Coronary artery (tissue), 2 donors: Measurements from ENCODE around the gene ARFGAP1.

Source experiments
- DNase-seq: peaks from one replicate; pipeline ENCODE4 v3.0.0-alpha.2; 2017; ENCODE audit warnings: low spot score
- H3K27ac ChIP-seq, 2 donors: fragments of 200-600 bp; sonication (generic); one replicate each; pipeline ENCODE4 v1.5.1; 2016 to 2019
- H3K4me3 ChIP-seq: fragments of 200-600 bp; sonication (generic); 2 replicates; pipeline ENCODE4 v1.5.1; 2016; ENCODE audit warnings: mild to moderate bottlenecking, moderate library complexity
- CTCF ChIP-seq: fragments of 200-600 bp; sonication (generic); IDR thresholded peaks from one replicate; pipeline ENCODE4 v1.5.1; 2019; ENCODE audit warnings: antibody characterized with exemption

ARFGAP1 gene

GRCh38 chr20:63283397-63284082 lies 10.9 kb downstream of the ARFGAP1 start:
- no peak overlapping the region for H3K27ac ChIP-seq
- no peak for DNase-seq
- no peak for TF ChIP-seq CTCF
- no peak overlapping the region for H3K4me3 ChIP-seq

- H3K4me3 ChIP-seq = no peak overlapping the region
- TF ChIP-seq CTCF = no peak
- H3K27ac ChIP-seq = no peak overlapping the region
- no peak for DNase-seq
Measured at GRCh38 chr20:63284083-63284440, 11.4 kb downstream of the ARFGAP1 start.

GRCh38 chr20:63284544-63284949 lies 11.9 kb downstream of the ARFGAP1 start:
- DNase-seq = no peak
- H3K4me3 ChIP-seq = no peak overlapping the region
- no peak for TF ChIP-seq CTCF
- no peak overlapping the region for H3K27ac ChIP-seq

- no peak overlapping the region for H3K4me3 ChIP-seq
- no peak for TF ChIP-seq CTCF
- no peak for DNase-seq
Measured at GRCh38 chr20:63284981-63285524, 12.4 kb downstream of the ARFGAP1 start.

GRCh38 chr20:63285636-63286615 lies 13.3 kb downstream of the ARFGAP1 start:
- TF ChIP-seq CTCF = no peak

More at GRCh38 chr20:63284981-63285524, 12.4 kb downstream of the ARFGAP1 start:
- no peak overlapping the region for H3K27ac ChIP-seq

GRCh38 chr20:63286781-63287696 lies 14.4 kb downstream of the ARFGAP1 start:
- H3K27ac ChIP-seq = no peak overlapping the region
- H3K4me3 ChIP-seq = no peak overlapping the region
- DNase-seq = no peak
- TF ChIP-seq CTCF = no peak

More at GRCh38 chr20:63285636-63286615, 13.3 kb downstream of the ARFGAP1 start:
- Histone ChIP-seq H3K4me3 (no peak overlapping the region), H3K27ac (no peak overlapping the region)
- no peak for DNase-seq
